ENCODE results near the gene SLC39A12.

DNA sequence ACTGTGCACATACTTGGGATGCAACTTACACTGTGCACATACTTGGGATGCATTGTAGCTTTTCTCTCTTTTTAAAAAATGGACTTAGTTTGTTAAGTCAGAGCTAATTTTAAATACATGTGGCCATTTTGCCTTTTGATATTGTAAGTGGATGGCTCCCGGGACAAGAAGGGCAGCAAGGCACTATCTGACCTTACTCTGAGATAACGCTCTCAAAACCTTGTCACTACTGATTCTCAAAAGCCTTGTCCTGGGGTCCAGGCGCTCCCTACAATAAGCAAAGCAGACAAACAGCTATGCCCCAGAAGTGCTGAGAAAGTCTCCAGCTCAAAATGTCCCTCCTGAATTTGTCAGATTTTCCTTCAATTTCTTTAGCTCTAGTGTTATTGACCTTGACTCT, 121.6 kb downstream of the SLC39A12 start:
- TF ChIP-seq, protein P1, sequence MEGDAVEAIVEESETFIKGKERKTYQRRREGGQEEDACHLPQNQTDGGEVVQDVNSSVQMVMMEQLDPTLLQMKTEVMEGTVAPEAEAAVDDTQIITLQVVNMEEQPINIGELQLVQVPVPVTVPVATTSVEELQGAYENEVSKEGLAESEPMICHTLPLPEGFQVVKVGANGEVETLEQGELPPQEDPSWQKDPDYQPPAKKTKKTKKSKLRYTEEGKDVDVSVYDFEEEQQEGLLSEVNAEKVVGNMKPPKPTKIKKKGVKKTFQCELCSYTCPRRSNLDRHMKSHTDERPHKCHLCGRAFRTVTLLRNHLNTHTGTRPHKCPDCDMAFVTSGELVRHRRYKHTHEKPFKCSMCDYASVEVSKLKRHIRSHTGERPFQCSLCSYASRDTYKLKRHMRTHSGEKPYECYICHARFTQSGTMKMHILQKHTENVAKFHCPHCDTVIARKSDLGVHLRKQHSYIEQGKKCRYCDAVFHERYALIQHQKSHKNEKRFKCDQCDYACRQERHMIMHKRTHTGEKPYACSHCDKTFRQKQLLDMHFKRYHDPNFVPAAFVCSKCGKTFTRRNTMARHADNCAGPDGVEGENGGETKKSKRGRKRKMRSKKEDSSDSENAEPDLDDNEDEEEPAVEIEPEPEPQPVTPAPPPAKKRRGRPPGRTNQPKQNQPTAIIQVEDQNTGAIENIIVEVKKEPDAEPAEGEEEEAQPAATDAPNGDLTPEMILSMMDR (IDR thresholded peaks at IDR 0.05) = no peak
- TF ChIP-seq POLR2A (IDR thresholded peaks at IDR 0.05) = no peak

Data from breast epithelium (tissue), 3 donors.